Vagina (tissue), 2 donors: Measurements from ENCODE around the gene RAB9B. TPM values are rescaled to one million over a fixed set of nuclear protein-coding genes. Genes with fewer than 3 reads are reported as not detected.

ENCODE experiments used
- DNase-seq, 2 donors: peaks; one replicate each; pipeline ENCODE4 v3.0.0-alpha.2; 2017; ENCODE audit errors: extremely low spot score in 2 of 2
- H3K27ac ChIP-seq: fragments of 200-600 bp; sonication (generic); one replicate; pipeline ENCODE4 v1.5.1; 2019
- H3K27me3 ChIP-seq: fragments of 200-600 bp; sonication (generic); one replicate; pipeline ENCODE4 v1.5.1; 2019
- H3K36me3 ChIP-seq, 2 donors: fragments of 200-600 bp; sonication (generic); one replicate each; pipeline ENCODE4 v1.5.1; 2017 to 2019
- H3K4me1 ChIP-seq: fragments of 200-600 bp; sonication (generic); one replicate; pipeline ENCODE4 v1.5.1; 2019
- H3K4me3 ChIP-seq, 2 donors: fragments of 200-600 bp; sonication (generic); 1 replicate in 1 of 2; 2 replicates in 1 of 2; pipeline ENCODE4 v1.5.1; 2016 to 2019
- H3K9me3 ChIP-seq: fragments of 200-600 bp; sonication (generic); one replicate; pipeline ENCODE4 v1.5.1; 2019
- CTCF ChIP-seq, 3 experiments: fragments of 450-650 bp in 2 of 3; fragments of 200-600 bp in 1 of 3; sonication (generic) in 1 of 3; IDR thresholded peaks; one replicate each; pipeline ENCODE4 v1.5.1; 2017 to 2019; ENCODE audit warnings: antibody characterized with exemption in 3 of 3, mild to moderate bottlenecking in 2 of 3, moderate library complexity in 2 of 3
- POLR2A ChIP-seq, 2 donors: fragments of 450-650 bp; IDR thresholded peaks; one replicate each; pipeline ENCODE4 v1.6.1; 2017; ENCODE audit warnings: antibody characterized with exemption in 2 of 2, mild to moderate bottlenecking in 2 of 2, moderate library complexity in 2 of 2
- POLR2AphosphoS5 ChIP-seq, 2 donors: sonication (generic); formaldehyde crosslinking; IDR thresholded peaks; one replicate each; pipeline ENCODE4 v1.9.0; 2017; ENCODE audit warnings: antibody characterized with exemption in 2 of 2, mild to moderate bottlenecking in 2 of 2, low read depth in 1 of 2; ENCODE audit not compliant: insufficient read depth in 1 of 2
- intact Hi-C: fragments of 100-400 bp; cut with DNase I; formaldehyde crosslinking; loops from one replicate; pipeline ENCODE4 v1.15.1; 2023
- total RNA-seq: library from RNA; depleted of rRNA; stranded (reverse); fragments of >200 nt; gene quantifications from one replicate; pipeline ENCODE4 v1.2.3, GENCODE V29; 2016

The RAB9B gene
- total RNA-seq, 1 donor from 2014 or later = 0.98 TPM

- no peaks in the 10 kb centered on the region for H3K4me1 ChIP-seq
- no peak overlapping the region for H3K4me3 ChIP-seq
- H3K9me3 ChIP-seq = no peaks in the 10 kb centered on the region
- no peaks in the 10 kb centered on the region for H3K36me3 ChIP-seq
- no peak for DNase-seq
- intact Hi-C loops = no loop called here
- no peaks in the 10 kb centered on the region for H3K27me3 ChIP-seq
- TF ChIP-seq POLR2AphosphoS5 (IDR thresholded peaks at IDR 0.05; ENCODE audit: insufficient read depth in 1 of 2, low read depth in 1 of 2) (no peak), CTCF (IDR thresholded peaks at IDR 0.05) (no peak), POLR2A (IDR thresholded peaks at IDR 0.05) (no peak)
- no peak overlapping the region for H3K27ac ChIP-seq
These were observed 40.8 kb downstream of the RAB9B start for GRCh38 chrX:103791228-103791627.

GRCh38 chrX:103789004-103789403 lies 43.1 kb downstream of the RAB9B start:
- Histone ChIP-seq H3K36me3 (no peaks in the 10 kb centered on the region), H3K27me3 (no peaks in the 10 kb centered on the region)
- peak in 1 of 2 donors; percentile 10 for DNase-seq

GRCh38 chrX:103783971-103784370 lies 48.1 kb downstream of the RAB9B start:
- Histone ChIP-seq H3K36me3 (no peaks in the 10 kb centered on the region), H3K27ac (no peak overlapping the region), H3K27me3 (no peaks in the 10 kb centered on the region), H3K4me1 (no peaks in the 10 kb centered on the region), H3K9me3 (no peaks in the 10 kb centered on the region), H3K4me3 (no peak overlapping the region)
- peak in 1 of 2 donors; percentile 34 for DNase-seq
- TF ChIP-seq CTCF (IDR thresholded peaks at IDR 0.05) = no peak
- TF ChIP-seq POLR2A (IDR thresholded peaks at IDR 0.05) = no peak
- TF ChIP-seq POLR2AphosphoS5 (IDR thresholded peaks at IDR 0.05; ENCODE audit: insufficient read depth in 1 of 2, low read depth in 1 of 2) = no peak
- intact Hi-C loops = no loop called here

More at GRCh38 chrX:103789004-103789403, 43.1 kb downstream of the RAB9B start:
- Histone ChIP-seq H3K9me3 (no peaks in the 10 kb centered on the region), H3K4me3 (no peak overlapping the region), H3K27ac (no peak overlapping the region), H3K4me1 (no peaks in the 10 kb centered on the region)
- intact Hi-C loops = no loop called here
- TF ChIP-seq POLR2A (IDR thresholded peaks at IDR 0.05) = no peak
- no peak for TF ChIP-seq CTCF (IDR thresholded peaks at IDR 0.05)
- TF ChIP-seq POLR2AphosphoS5 (IDR thresholded peaks at IDR 0.05; ENCODE audit: insufficient read depth in 1 of 2, low read depth in 1 of 2) = no peak

GRCh38 chrX:103783196-103783595 lies 48.9 kb downstream of the RAB9B start:
- intact Hi-C loops = no loop called here
- H3K27ac ChIP-seq = no peak overlapping the region
- no peaks in the 10 kb centered on the region for H3K27me3 ChIP-seq
- no peaks in the 10 kb centered on the region for H3K4me1 ChIP-seq
- no peaks in the 10 kb centered on the region for H3K36me3 ChIP-seq
- DNase-seq = peak in 1 of 2 donors; percentile 22
- H3K4me3 ChIP-seq = no peak overlapping the region
- no peak for TF ChIP-seq POLR2AphosphoS5 (IDR thresholded peaks at IDR 0.05; ENCODE audit: insufficient read depth in 1 of 2, low read depth in 1 of 2)
- TF ChIP-seq POLR2A (IDR thresholded peaks at IDR 0.05) = no peak
- TF ChIP-seq CTCF (IDR thresholded peaks at IDR 0.05) = no peak
- no peaks in the 10 kb centered on the region for H3K9me3 ChIP-seq

DNA sequence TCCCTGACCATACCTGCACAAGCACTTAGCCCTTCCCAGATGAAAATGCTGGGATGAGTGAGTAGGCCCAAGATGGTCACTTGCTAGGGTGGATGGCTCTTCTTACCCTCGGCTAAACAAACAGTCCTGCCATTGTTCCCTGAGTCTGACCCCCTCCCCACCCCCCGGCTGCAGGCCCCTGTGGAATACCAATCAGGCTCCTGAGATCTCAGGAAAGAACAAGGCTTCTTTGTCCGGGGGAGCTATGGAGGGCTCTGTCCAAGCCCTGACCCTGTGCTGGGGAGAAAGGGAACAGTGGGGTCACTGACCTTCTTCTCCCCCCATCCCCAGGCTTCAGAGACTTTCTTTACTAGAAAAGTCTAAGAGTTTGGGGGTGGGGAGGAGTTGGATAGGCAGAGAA lies 49.4 kb downstream of the RAB9B start:
- TF ChIP-seq POLR2A (IDR thresholded peaks at IDR 0.05) (no peak), POLR2AphosphoS5 (IDR thresholded peaks at IDR 0.05; ENCODE audit: insufficient read depth in 1 of 2, low read depth in 1 of 2) (no peak), CTCF (IDR thresholded peaks at IDR 0.05) (no peak)
- H3K36me3 ChIP-seq = no peaks in the 10 kb centered on the region
- DNase-seq = peak in 1 of 2 donors; percentile 54
- intact Hi-C loops = no loop called here
- H3K27ac ChIP-seq = no peak overlapping the region
- no peaks in the 10 kb centered on the region for H3K9me3 ChIP-seq
- no peaks in the 10 kb centered on the region for H3K27me3 ChIP-seq
- H3K4me3 ChIP-seq = no peak overlapping the region
- H3K4me1 ChIP-seq = no peaks in the 10 kb centered on the region
